HepG2 (cell line): ENCODE results near the gene TMEM182. TPM values are rescaled to one million over a fixed set of nuclear protein-coding genes. Genes with fewer than 3 reads are reported as not detected.

Source experiments
- ATAC-seq: fragments of 200-7000 bp; cut with Tn5 transposase; 3 replicates; pipeline ENCODE4 v1.9.1; 2020; ENCODE audit warnings: mild to moderate bottlenecking, moderate library complexity
- BruUV-seq: library from RNA; stranded (reverse); fragments of 400-500 nt; replicated peaks from 2 replicates; lab custom pipeline; 2021; lab: Mats Ljungman, UMichigan
- CTCF ChIA-PET: fragments of 300-600 bp; formaldehyde crosslinking; extraction: SDS; loops from one replicate; lab custom pipeline; 2021; ENCODE audit warnings: low total read pairs, inconsistent platforms, low intra/inter-chr PET ratio; lab: Yijun Ruan, JAX
- POLR2A ChIA-PET: fragments of 350-600 bp; sonication (Branson Sonifier 250); formaldehyde crosslinking; loops from one replicate; lab custom pipeline; 2020; ENCODE audit warnings: antibody characterized with exemption, inconsistent platforms; lab: Yijun Ruan, JAX
- DNase-seq: peaks from one replicate; pipeline ENCODE4 v3.0.0-alpha.2; 2015; ENCODE audit warnings: low spot score
- FAIRE-seq: peaks from 3 replicates; lab custom pipeline; 2011; peaks lifted over from hg19 to GRCh38; lab: Jason Lieb, UNC
- H2AFZ ChIP-seq: one replicate; pipeline ENCODE4 v1.6.1; 2011; ENCODE audit warnings: low read length, inconsistent platforms
- H3K27ac ChIP-seq: fragments of 300-600 bp; 3 replicates; pipeline ENCODE4 v1.8.0; 2011; ENCODE audit warnings: mixed run types, mild to moderate bottlenecking, mixed read lengths, low read length, inconsistent platforms; ENCODE audit not compliant: insufficient read depth; ENCODE audit errors: extremely low read length
- H3K27me3 ChIP-seq, 2 experiments: fragments of 200-600 bp in 1 of 2; 2 replicates in 1 of 2; 3 replicates in 1 of 2; pipeline versions ENCODE4 v1.6.0 to v1.8.0; 2011; ENCODE audit warnings: low read length in 2 of 2, mild to moderate bottlenecking in 2 of 2, moderate library complexity in 2 of 2, inconsistent platforms in 1 of 2; ENCODE audit not compliant: insufficient read depth in 2 of 2, control insufficient read depth in 1 of 2
- H3K36me3 ChIP-seq, 2 experiments: fragments of 200-600 bp in 1 of 2; replicated peaks in 1 of 2; 2 replicates in 1 of 2; 3 replicates in 1 of 2; pipeline versions ENCODE4 v1.5.1 to v1.8.0; 2011; ENCODE audit warnings: low read length in 2 of 2, inconsistent platforms in 1 of 2; ENCODE audit not compliant: insufficient read depth in 2 of 2, control insufficient read depth in 1 of 2
- H3K4me1 ChIP-seq: 2 replicates; pipeline ENCODE4 v1.5.1; 2012; ENCODE audit warnings: low read length, inconsistent platforms; ENCODE audit not compliant: insufficient read depth
- H3K4me2 ChIP-seq: 2 replicates; pipeline ENCODE4 v1.6.0; 2011; ENCODE audit warnings: low read depth, low read length, inconsistent platforms
- H3K4me3 ChIP-seq, 3 experiments: fragments of 200-600 bp in 1 of 3; sonication (generic), shearing (Covaris generic) in 1 of 3; replicated peaks in 1 of 3; 2 replicates each; pipeline ENCODE4 v1.5.1; 2011 to 2016; ENCODE audit warnings: low read length in 3 of 3, inconsistent platforms in 2 of 3, low read depth in 2 of 3, mild to moderate bottlenecking in 2 of 3, control low read depth in 1 of 3, mixed read lengths in 1 of 3; ENCODE audit not compliant: insufficient read depth in 1 of 3
- H3K79me2 ChIP-seq: one replicate; pipeline ENCODE4 v1.6.1; 2011; ENCODE audit warnings: low read length, inconsistent platforms; ENCODE audit not compliant: insufficient read depth
- H3K9ac ChIP-seq: 2 replicates; pipeline ENCODE4 v1.6.0; 2011; ENCODE audit warnings: mild to moderate bottlenecking, low read depth, low read length, inconsistent platforms; ENCODE audit not compliant: insufficient read depth
- H3K9me3 ChIP-seq: 2 replicates; pipeline ENCODE4 v1.5.1; 2012; ENCODE audit warnings: mild to moderate bottlenecking, low read length
- H4K20me1 ChIP-seq: 2 replicates; pipeline ENCODE4 v1.6.0; 2011; ENCODE audit warnings: inconsistent platforms, mild to moderate bottlenecking, low read length, moderate library complexity; ENCODE audit not compliant: insufficient read depth
- ATAD3A ChIP-seq: sonication (generic); formaldehyde crosslinking; IDR thresholded peaks from 2 replicates; pipeline ENCODE4 v1.4.0; 2020; ENCODE audit warnings: missing genetic modification reagents
- CEBPB ChIP-seq: IDR thresholded peaks from 2 replicates; pipeline ENCODE4 v1.6.1; 2011; ENCODE audit warnings: low read depth, low read length, improper control_type of control experiment, borderline replicate concordance
- GATAD2A ChIP-seq: IDR thresholded peaks from 2 replicates; pipeline ENCODE4 v1.6.1; 2016
- HDAC2 ChIP-seq: sonication (generic); formaldehyde crosslinking; IDR thresholded peaks from 2 replicates; pipeline ENCODE4 v1.4.0; 2020; ENCODE audit warnings: missing genetic modification reagents
- HOMEZ ChIP-seq: IDR thresholded peaks from 2 replicates; pipeline ENCODE4 v1.6.1; 2016; ENCODE audit warnings: low read depth
- IRF1 ChIP-seq: sonication (generic); formaldehyde crosslinking; IDR thresholded peaks from 2 replicates; pipeline ENCODE4 v1.4.0; 2020; ENCODE audit warnings: low read depth, mild to moderate bottlenecking, missing genetic modification reagents
- ISL2 ChIP-seq: sonication (generic); formaldehyde crosslinking; IDR thresholded peaks from 2 replicates; pipeline ENCODE4 v1.5.0; 2020; ENCODE audit warnings: missing genetic modification reagents
- KDM3A ChIP-seq: IDR thresholded peaks from 2 replicates; pipeline ENCODE4 v1.6.1; 2018; ENCODE audit warnings: low read depth, missing compliant biosample characterization
- NFRKB ChIP-seq: fragments of 450-650 bp; IDR thresholded peaks from 2 replicates; pipeline ENCODE4 v1.6.1; 2017
- NKX3-1 ChIP-seq: sonication (generic); formaldehyde crosslinking; IDR thresholded peaks from 2 replicates; pipeline ENCODE4 v1.5.0; 2020; ENCODE audit warnings: missing genetic modification reagents
- RARA ChIP-seq: IDR thresholded peaks from 2 replicates; pipeline ENCODE4 v1.6.1; 2016; ENCODE audit warnings: missing genetic modification reagents, missing compliant biosample characterization
- SOX6 ChIP-seq, 2 experiments: fragments of 450-650 bp in 1 of 2; sonication (generic) in 1 of 2; formaldehyde crosslinking in 1 of 2; IDR thresholded peaks; 2 replicates each; pipeline versions ENCODE4 v1.4.0 to v1.6.1; 2017 to 2020; ENCODE audit warnings: antibody characterized with exemption in 1 of 2, mild to moderate bottlenecking in 1 of 2, missing genetic modification reagents in 1 of 2
- TCF7 ChIP-seq: sonication (generic); IDR thresholded peaks from 2 replicates; pipeline ENCODE4 v1.6.1; 2016; ENCODE audit warnings: antibody characterized with exemption, low read depth
- ZMYM4 ChIP-seq: sonication (generic); formaldehyde crosslinking; IDR thresholded peaks from 2 replicates; pipeline ENCODE4 v1.8.1; 2023; ENCODE audit warnings: mild to moderate bottlenecking, missing genetic modification reagents
- ZNF136 ChIP-seq: sonication (generic); formaldehyde crosslinking; IDR thresholded peaks from 2 replicates; pipeline ENCODE4 v1.8.1; 2022; ENCODE audit warnings: low read depth, mild to moderate bottlenecking, moderate library complexity, missing genetic modification reagents
- ZNF256 ChIP-seq: sonication (generic); formaldehyde crosslinking; conservative IDR thresholded peaks from 2 replicates; pipeline ENCODE4 v1.4.0; 2020; ENCODE audit warnings: missing genetic modification reagents
- ZNF644 ChIP-seq: IDR thresholded peaks from 2 replicates; pipeline ENCODE4 v1.6.1; 2016; ENCODE audit warnings: low read depth
- ZNF7 ChIP-seq: IDR thresholded peaks from 2 replicates; pipeline ENCODE4 v1.6.1; 2016; ENCODE audit warnings: missing biosample characterization, missing genetic modification reagents
- WGBS: methylation state at CpG from one replicate; pipeline ENCODE4 v1.1.6; 2017; ENCODE audit warnings: low lambda C conversion rate; 5-methylcytosine and 5-hydroxymethylcytosine counted together
- in situ Hi-C: cut with HindIII; loops from 2 replicates; pipeline ENCODE4 v1.10.0; 2017; ENCODE audit warnings: low pct_unique_long_range_greater_than_20kb; ENCODE audit not compliant: extremely low pct_ligation_motif_present
- intact Hi-C: fragments of 100-400 bp; cut with micrococcal nuclease; formaldehyde crosslinking; loops from one replicate; pipeline ENCODE4 v1.10.0; 2022; ENCODE audit not compliant: unreplicated experiment
- polyA plus RNA-seq, 8 experiments: library from polyadenylated mRNA; depleted of rRNA in 3 of 8; stranded (reverse) in 7 of 8; unstranded in 1 of 8; fragments of >200 nt; fragmentation: Illumina TruSeq in 4 of 8; extraction: Trizol in 4 of 8; gene quantifications; 2 replicates each; pipeline versions ENCODE4 v1.2.1 to v1.2.3, GENCODE V29; 2011 to 2016; ENCODE audit warnings: low read depth in 4 of 8, missing spikeins in 1 of 8, mixed read lengths in 1 of 8; ENCODE audit not compliant: insufficient read depth in 1 of 8
- total RNA-seq, 5 experiments: library from RNA; depleted of rRNA; stranded (reverse); fragments of >200 nt; fragmentation: Illumina TruSeq; extraction: Trizol; gene quantifications; 2 replicates each; pipeline ENCODE4 v1.2.3, GENCODE V29; 2016; ENCODE audit warnings: low read depth in 1 of 5
- TF ChIP-seq, protein P1 (sequence below): sonication (generic); formaldehyde crosslinking; IDR thresholded peaks from 2 replicates; pipeline ENCODE4 v1.5.0; 2020; ENCODE audit warnings: missing genetic modification reagents
- TF ChIP-seq, protein P2 (sequence below): sonication (generic); formaldehyde crosslinking; IDR thresholded peaks from 2 replicates; pipeline ENCODE4 v1.9.0; 2022; ENCODE audit warnings: low read depth, missing genetic modification reagents

Gene TMEM182
- total and polyA plus RNA-seq, 2 of the 13 experiments (the other 11 are each of a cell fraction or from before 2014, with no cell fraction given), result 8.7 to 8.9 TPM

- TF ChIP-seq ZNF7, result no peak
- no peak for TF ChIP-seq ATAD3A (CRISPR knock-in tag)
- no peak for TF ChIP-seq IRF1 (CRISPR knock-in tag)
- no peak for TF ChIP-seq KDM3A (CRISPR knock-in tag)
- TF ChIP-seq, all 625 proteins: peak for 0
Measured at GRCh38 chr2:102796337-102796736, 34.5 kb downstream of the TMEM182 start (continued).

DNA sequence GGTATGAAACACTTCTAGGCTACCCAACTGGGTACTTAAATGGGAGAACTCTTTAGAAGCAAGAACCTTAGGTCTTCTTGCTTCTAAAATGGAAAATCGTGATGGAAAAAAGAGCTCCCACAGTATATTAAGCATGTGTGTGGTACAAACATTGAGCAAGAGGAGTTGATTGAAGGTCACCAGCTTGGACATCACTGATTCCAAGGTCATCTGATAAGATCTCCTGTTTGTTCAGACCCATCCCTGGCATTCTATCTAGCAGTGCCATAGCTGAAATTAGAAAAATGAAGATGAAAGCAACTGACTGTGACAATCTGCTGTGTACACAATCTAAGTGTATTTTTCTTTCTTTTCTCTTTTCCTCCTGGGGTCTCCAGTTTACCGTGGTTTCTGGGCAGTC is 35.7 kb downstream of the TMEM182 start:
- DNase-seq (peak; percentile 75), FAIRE-seq (no peak), ATAC-seq (peak; percentile 55)
- H2AFZ ChIP-seq, result no peak overlapping the region
- H3K9ac ChIP-seq, result no peak overlapping the region
- H3K27ac ChIP-seq, result no peak overlapping the region
- no peaks in the 10 kb centered on the region for H3K79me2 ChIP-seq
- WGBS, result 57% methylated on average over 2 of the region's 2 CpGs
- peaks cover 31% of the 10 kb centered on the region for H3K4me1 ChIP-seq
- POLR2A ChIA-PET, result no interaction called here
- H3K36me3 ChIP-seq, result peaks cover 3 to 19% of the 10 kb centered on the region in 2 experiments; a peak in 4 of 5 replicates
- H3K4me2 ChIP-seq, result no peak overlapping the region
- CTCF ChIA-PET, result no interaction called here
- H3K4me3 ChIP-seq, result no peak overlapping the region
- intact Hi-C loops (loop anchor here (1.0 kb wide), 1 partner anchor 9 kb away; no protein-coding TSS in a partner anchor), in situ Hi-C loops (no loop called here)
- H3K27me3 ChIP-seq, result no peaks in the 10 kb centered on the region
- no TSS peak for BruUV-seq
- H3K9me3 ChIP-seq, result peaks cover 34% of the 10 kb centered on the region
- H4K20me1 ChIP-seq, result no peaks in the 10 kb centered on the region
- peak; percentile 78 for TF ChIP-seq CEBPB
- peak; percentile 82 for TF ChIP-seq HOMEZ
- 0 out of 2 replicates have a peak, but pooled peaks have one; percentile 31 for TF ChIP-seq ZNF256
- TF ChIP-seq HDAC2 (CRISPR knock-in tag), result peak; percentile 41; the same call in 1 of the 2 replicates
- TF ChIP-seq SOX6 (IDR thresholded peaks at IDR 0.05), result no peak
- peak; percentile 25; the same call in 1 of the 2 replicates for TF ChIP-seq SOX6 (CRISPR knock-in tag; IDR thresholded peaks at IDR 0.05)
- no peak for TF ChIP-seq ZNF136 (CRISPR knock-in tag)
- TF ChIP-seq, protein P1, sequence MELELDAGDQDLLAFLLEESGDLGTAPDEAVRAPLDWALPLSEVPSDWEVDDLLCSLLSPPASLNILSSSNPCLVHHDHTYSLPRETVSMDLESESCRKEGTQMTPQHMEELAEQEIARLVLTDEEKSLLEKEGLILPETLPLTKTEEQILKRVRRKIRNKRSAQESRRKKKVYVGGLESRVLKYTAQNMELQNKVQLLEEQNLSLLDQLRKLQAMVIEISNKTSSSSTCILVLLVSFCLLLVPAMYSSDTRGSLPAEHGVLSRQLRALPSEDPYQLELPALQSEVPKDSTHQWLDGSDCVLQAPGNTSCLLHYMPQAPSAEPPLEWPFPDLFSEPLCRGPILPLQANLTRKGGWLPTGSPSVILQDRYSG (CRISPR knock-in tag), result no peak
- TF ChIP-seq, protein P2, sequence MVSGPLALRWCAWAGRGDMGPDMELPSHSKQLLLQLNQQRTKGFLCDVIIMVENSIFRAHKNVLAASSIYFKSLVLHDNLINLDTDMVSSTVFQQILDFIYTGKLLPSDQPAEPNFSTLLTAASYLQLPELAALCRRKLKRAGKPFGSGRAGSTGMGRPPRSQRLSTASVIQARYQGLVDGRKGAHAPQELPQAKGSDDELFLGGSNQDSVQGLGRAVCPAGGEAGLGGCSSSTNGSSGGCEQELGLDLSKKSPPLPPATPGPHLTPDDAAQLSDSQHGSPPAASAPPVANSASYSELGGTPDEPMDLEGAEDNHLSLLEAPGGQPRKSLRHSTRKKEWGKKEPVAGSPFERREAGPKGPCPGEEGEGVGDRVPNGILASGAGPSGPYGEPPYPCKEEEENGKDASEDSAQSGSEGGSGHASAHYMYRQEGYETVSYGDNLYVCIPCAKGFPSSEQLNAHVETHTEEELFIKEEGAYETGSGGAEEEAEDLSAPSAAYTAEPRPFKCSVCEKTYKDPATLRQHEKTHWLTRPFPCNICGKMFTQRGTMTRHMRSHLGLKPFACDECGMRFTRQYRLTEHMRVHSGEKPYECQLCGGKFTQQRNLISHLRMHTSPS, result 0 out of 2 replicates have a peak, but pooled peaks have one; percentile 38
- TF ChIP-seq ZNF644 (CRISPR knock-in tag), result peak; percentile 71
- 0 out of 2 replicates have a peak, but pooled peaks have one; percentile 12 for TF ChIP-seq RARA (CRISPR knock-in tag)
- TF ChIP-seq NKX3-1 (CRISPR knock-in tag), result peak; percentile 31; the same call in 1 of the 2 replicates
- TF ChIP-seq NFRKB, result no peak
- TF ChIP-seq ISL2 (CRISPR knock-in tag), result peak; percentile 80
- peak; percentile 60 for TF ChIP-seq GATAD2A (CRISPR knock-in tag)
- peak; percentile 78 for TF ChIP-seq ZMYM4 (CRISPR knock-in tag)
- TF ChIP-seq TCF7, result peak; percentile 31; the same call in 1 of the 2 replicates
